COR-L47 (cell line): ENCODE results near the gene CTCF.

Source experiments
- DNase-seq: peaks from one replicate; lab custom pipeline; 2025; lab: John Stamatoyannopoulos, UW

Gene CTCF

GRCh38 chr16:67653128-67653788 is 90.9 kb downstream of the CTCF start:
- peak; percentile 72 for DNase-seq

- DNase-seq = no peak
Measured at GRCh38 chr16:67653789-67654402, 91.6 kb downstream of the CTCF start.

- DNase-seq = no peak
Measured at GRCh38 chr16:67654403-67654911, 92.1 kb downstream of the CTCF start.

- DNase-seq = no peak
Measured at GRCh38 chr16:67655363-67655762, 93.0 kb downstream of the CTCF start.

- DNase-seq = no peak
Measured at GRCh38 chr16:67656344-67657016, 94.2 kb downstream of the CTCF start.

- DNase-seq = no peak
Measured at GRCh38 chr16:67657017-67657608, 94.8 kb downstream of the CTCF start.

GRCh38 chr16:67657751-67658518 is 95.6 kb downstream of the CTCF start:
- DNase-seq = no peak

- no peak for DNase-seq
Measured at GRCh38 chr16:67658849-67659674, 96.7 kb downstream of the CTCF start.

GRCh38 chr16:67659675-67660563 is 97.6 kb downstream of the CTCF start, which contains the start of gene ACD:
Gene ACD (minus strand): TSS chr16:67660260. CDS start chr16:67660220, 40 bp downstream.
- DNase-seq = peak; percentile 89

- DNase-seq = peak; percentile 98
Measured at GRCh38 chr16:67660564-67661028, 98.3 kb downstream of the CTCF start, which contains the start of gene PARD6A. Gene PARD6A (plus strand): TSS chr16:67660960. CDS start chr16:67661039, 79 bp downstream.

- DNase-seq = no peak
Measured at GRCh38 chr16:67661101-67661761, 98.9 kb downstream of the CTCF start.

GRCh38 chr16:67661886-67662652 is 99.7 kb downstream of the CTCF start:
- DNase-seq = no peak

GRCh38 chr16:67662653-67663010 is 100.3 kb downstream of the CTCF start:
- DNase-seq = no peak

GRCh38 chr16:67663151-67663876 is 101.0 kb downstream of the CTCF start:
- no peak for DNase-seq

- DNase-seq = no peak
Measured at GRCh38 chr16:67663877-67664222, 101.5 kb downstream of the CTCF start.

- no peak for DNase-seq
Measured at GRCh38 chr16:67664258-67664657, 101.9 kb downstream of the CTCF start.

GRCh38 chr16:67664871-67665270 is 102.5 kb downstream of the CTCF start:
- DNase-seq = no peak

GRCh38 chr16:67665598-67665997 is 103.3 kb downstream of the CTCF start:
- DNase-seq = no peak
